SK-N-SH treated with all-trans-retinoic acid at 6 μM for 48 hours (cell line): ENCODE data around the gene MLH1.

Source experiments
- ATAC-seq: fragments of 200-7000 bp; cut with Tn5 transposase; 3 replicates; pipeline ENCODE4 v1.9.1; 2020; ENCODE audit warnings: mild to moderate bottlenecking, moderate library complexity
- ARNTL ChIP-seq: fragments of 450-650 bp; formaldehyde crosslinking; IDR thresholded peaks from 2 replicates; pipeline ENCODE4 v1.5.0; 2020; ENCODE audit warnings: low read depth, mild to moderate bottlenecking, moderate library complexity, borderline replicate concordance
- BACH2 ChIP-seq: fragments of 250-450 bp; sonication (Bioruptor Pico); IDR thresholded peaks from 2 replicates; pipeline ENCODE4 v1.9.0; 2021; ENCODE audit warnings: mild to moderate bottlenecking, borderline replicate concordance
- CREB5 ChIP-seq: fragments of 250-450 bp; sonication (Bioruptor Pico); IDR thresholded peaks from 2 replicates; pipeline ENCODE4 v1.5.1; 2020; ENCODE audit warnings: low read depth, mild to moderate bottlenecking, moderate library complexity
- CSDC2 ChIP-seq: fragments of 250-450 bp; sonication (Bioruptor Pico); IDR thresholded peaks from 2 replicates; pipeline ENCODE4 v1.5.0; 2020; ENCODE audit warnings: mild to moderate bottlenecking, moderate library complexity
- CSRNP3 ChIP-seq: fragments of 250-450 bp; sonication (Bioruptor Pico); IDR thresholded peaks from 2 replicates; pipeline ENCODE4 v1.5.1; 2021; ENCODE audit warnings: mild to moderate bottlenecking, moderate library complexity
- ESRRG ChIP-seq: fragments of 250-450 bp; sonication (Bioruptor Pico); IDR thresholded peaks from 2 replicates; pipeline ENCODE4 v1.6.1; 2021; ENCODE audit warnings: mild to moderate bottlenecking
- ISL1 ChIP-seq: fragments of 250-450 bp; sonication (Bioruptor Pico); IDR thresholded peaks from 2 replicates; pipeline ENCODE4 v2.1.2; 2022; ENCODE audit warnings: mild to moderate bottlenecking, moderate library complexity
- OSR1 ChIP-seq: fragments of 250-450 bp; sonication (Bioruptor Pico); IDR thresholded peaks from 2 replicates; pipeline ENCODE4 v1.8.0; 2022; ENCODE audit warnings: moderate library complexity, mild to moderate bottlenecking, inconsistent platforms
- PATZ1 ChIP-seq: fragments of 250-450 bp; sonication (Bioruptor Pico); IDR thresholded peaks from 2 replicates; pipeline ENCODE4 v1.8.0; 2020; ENCODE audit warnings: mild to moderate bottlenecking, moderate library complexity, borderline replicate concordance
- POU6F1 ChIP-seq: fragments of 250-450 bp; sonication (Bioruptor Pico); IDR thresholded peaks from 2 replicates; pipeline ENCODE4 v1.8.0; 2021; ENCODE audit warnings: low read depth, mild to moderate bottlenecking, moderate library complexity, borderline replicate concordance
- RARB ChIP-seq: fragments of 250-450 bp; sonication (Bioruptor Pico); IDR thresholded peaks from 2 replicates; pipeline ENCODE4 v1.8.0; 2021; ENCODE audit warnings: mild to moderate bottlenecking, moderate library complexity
- SNAI2 ChIP-seq: fragments of 250-450 bp; sonication (Bioruptor Pico); IDR thresholded peaks from 2 replicates; pipeline ENCODE4 v1.5.0; 2020; ENCODE audit warnings: mild to moderate bottlenecking, moderate library complexity
- TCF4 ChIP-seq: fragments of 250-450 bp; sonication (Bioruptor Pico); IDR thresholded peaks from 2 replicates; pipeline ENCODE4 v1.8.0; 2021; ENCODE audit warnings: mild to moderate bottlenecking, moderate library complexity, borderline replicate concordance
- TOX ChIP-seq: fragments of 250-450 bp; sonication (Bioruptor Pico); IDR thresholded peaks from 2 replicates; pipeline ENCODE4 v1.8.0; 2021; ENCODE audit warnings: mild to moderate bottlenecking, moderate library complexity, borderline replicate concordance
- ZC3H10 ChIP-seq: fragments of 250-450 bp; sonication (Bioruptor Pico); IDR thresholded peaks from 2 replicates; pipeline ENCODE4 v1.5.1; 2021; ENCODE audit warnings: mild to moderate bottlenecking, moderate library complexity
- ZFP3 ChIP-seq: fragments of 250-450 bp; sonication (Bioruptor Pico); IDR thresholded peaks from 2 replicates; pipeline ENCODE4 v1.5.0; 2020; ENCODE audit warnings: mild to moderate bottlenecking, moderate library complexity
- ZFP30 ChIP-seq: fragments of 450-650 bp; formaldehyde crosslinking; IDR thresholded peaks from 2 replicates; pipeline ENCODE4 v1.5.0; 2022; ENCODE audit warnings: mild to moderate bottlenecking, moderate library complexity
- ZNF565 ChIP-seq: fragments of 450-650 bp; formaldehyde crosslinking; conservative IDR thresholded peaks from 2 replicates; pipeline ENCODE4 v1.5.0; 2020; ENCODE audit warnings: low read depth, mild to moderate bottlenecking, moderate library complexity
- ZNF70 ChIP-seq: fragments of 450-650 bp; formaldehyde crosslinking; IDR thresholded peaks from 2 replicates; pipeline ENCODE4 v1.5.0; 2020; ENCODE audit warnings: mild to moderate bottlenecking, moderate library complexity
- ZNF8 ChIP-seq: fragments of 450-650 bp; formaldehyde crosslinking; IDR thresholded peaks from 2 replicates; pipeline ENCODE4 v1.5.0; 2020; ENCODE audit warnings: mild to moderate bottlenecking, moderate library complexity

The MLH1 gene

GRCh38 chr3:36993326-36994283 lies at the start of gene MLH1:
MLH1 (plus strand) TSS chr3:36993518; CDS start chr3:36993548, 30 bp downstream.
- TF ChIP-seq OSR1 (no peak), POU6F1 (CRISPR knock-in tag) (no peak), PATZ1 (no peak), SNAI2 (CRISPR knock-in tag) (no peak), CREB5 (CRISPR knock-in tag) (no peak), ZNF565 (CRISPR knock-in tag) (no peak), ZFP3 (CRISPR knock-in tag) (no peak), ZNF8 (CRISPR knock-in tag) (no peak), ZNF70 (CRISPR knock-in tag) (no peak), RARB (CRISPR knock-in tag) (no peak), ARNTL (CRISPR knock-in tag) (no peak), CSRNP3 (CRISPR knock-in tag) (no peak), CSDC2 (CRISPR knock-in tag) (no peak), ESRRG (no peak), TCF4 (CRISPR knock-in tag) (no peak), ZC3H10 (no peak)
- ATAC-seq: peak; percentile 90

- ATAC-seq: no peak
- TF ChIP-seq TCF4 (CRISPR knock-in tag): no peak
- TF ChIP-seq ZNF70 (CRISPR knock-in tag): no peak
- TF ChIP-seq OSR1: no peak
- TF ChIP-seq ZNF8 (CRISPR knock-in tag): no peak
- no peak for TF ChIP-seq ZFP30
- no peak for TF ChIP-seq ARNTL (CRISPR knock-in tag)
- no peak for TF ChIP-seq TOX
- TF ChIP-seq RARB (CRISPR knock-in tag): no peak
- TF ChIP-seq ISL1: no peak
- TF ChIP-seq CSRNP3 (CRISPR knock-in tag): no peak
- no peak for TF ChIP-seq ZNF565 (CRISPR knock-in tag)
- TF ChIP-seq SNAI2 (CRISPR knock-in tag): no peak
- no peak for TF ChIP-seq BACH2 (CRISPR knock-in tag)
Observed at GRCh38 chr3:36943601-36944000, 49.7 kb upstream of the MLH1 start.

- no peak; the same call in 2 of the 3 replicates for ATAC-seq
- TF ChIP-seq TCF4 (CRISPR knock-in tag) (no peak), RARB (CRISPR knock-in tag) (no peak), ZNF8 (CRISPR knock-in tag) (no peak), POU6F1 (CRISPR knock-in tag) (no peak), OSR1 (no peak), CREB5 (CRISPR knock-in tag) (no peak)
Observed at GRCh38 chr3:36944012-36944640, 49.2 kb upstream of the MLH1 start.
